KMS-11 (cell line): ENCODE data around the gene TREX2.

Source experiments
- H2AFZ ChIP-seq: fragments of 200-600 bp; sonication (generic); 2 replicates; pipeline ENCODE4 v1.6.1; 2016; ENCODE audit warnings: antibody characterized with exemption, mixed run types, low read depth
- H3K27ac ChIP-seq: fragments of 200-600 bp; sonication (generic); 2 replicates; pipeline ENCODE4 v1.6.1; 2016; ENCODE audit warnings: mild to moderate bottlenecking, mixed run types
- H3K27me3 ChIP-seq: fragments of 200-600 bp; sonication (generic); 2 replicates; pipeline ENCODE4 v1.6.1; 2017; ENCODE audit warnings: mild to moderate bottlenecking, low read depth, mixed run types, moderate library complexity; ENCODE audit not compliant: insufficient read depth
- H3K36me3 ChIP-seq: fragments of 200-600 bp; sonication (generic); 2 replicates; pipeline ENCODE4 v1.6.1; 2017; ENCODE audit warnings: mild to moderate bottlenecking, mixed run types; ENCODE audit not compliant: insufficient read depth
- H3K4me1 ChIP-seq: fragments of 200-600 bp; sonication (generic); 2 replicates; pipeline ENCODE4 v1.6.1; 2016; ENCODE audit warnings: mild to moderate bottlenecking, low read depth, mixed run types; ENCODE audit not compliant: poor library complexity, severe bottlenecking
- H3K4me2 ChIP-seq: fragments of 200-600 bp; sonication (generic); 2 replicates; pipeline ENCODE4 v1.7.0; 2016; ENCODE audit warnings: mild to moderate bottlenecking, mixed run types
- H3K4me3 ChIP-seq: fragments of 200-600 bp; sonication (generic); IDR thresholded peaks from 2 replicates; pipeline ENCODE4 v1.6.1; 2017; ENCODE audit warnings: low read depth, low read length, mixed read lengths; ENCODE audit not compliant: insufficient read depth
- H3K79me2 ChIP-seq: fragments of 200-600 bp; sonication (generic); 2 replicates; pipeline ENCODE4 v1.6.1; 2016; ENCODE audit warnings: low read depth, mixed run types; ENCODE audit not compliant: insufficient read depth
- H3K9ac ChIP-seq: fragments of 200-600 bp; sonication (generic); 2 replicates; pipeline ENCODE4 v1.6.1; 2016; ENCODE audit warnings: mild to moderate bottlenecking, mixed run types
- H4K20me1 ChIP-seq: fragments of 200-600 bp; sonication (generic); 2 replicates; pipeline ENCODE4 v1.6.1; 2016; ENCODE audit warnings: mild to moderate bottlenecking, mixed run types; ENCODE audit not compliant: insufficient read depth
- TF ChIP-seq, protein P1 (sequence below): fragments of 200-600 bp; sonication (generic); conservative IDR thresholded peaks from 2 replicates; pipeline ENCODE4 v1.6.1; 2017; ENCODE audit warnings: low read depth, mild to moderate bottlenecking, antibody characterized with exemption, low read length, moderate library complexity, mixed read lengths

The TREX2 gene

DNA sequence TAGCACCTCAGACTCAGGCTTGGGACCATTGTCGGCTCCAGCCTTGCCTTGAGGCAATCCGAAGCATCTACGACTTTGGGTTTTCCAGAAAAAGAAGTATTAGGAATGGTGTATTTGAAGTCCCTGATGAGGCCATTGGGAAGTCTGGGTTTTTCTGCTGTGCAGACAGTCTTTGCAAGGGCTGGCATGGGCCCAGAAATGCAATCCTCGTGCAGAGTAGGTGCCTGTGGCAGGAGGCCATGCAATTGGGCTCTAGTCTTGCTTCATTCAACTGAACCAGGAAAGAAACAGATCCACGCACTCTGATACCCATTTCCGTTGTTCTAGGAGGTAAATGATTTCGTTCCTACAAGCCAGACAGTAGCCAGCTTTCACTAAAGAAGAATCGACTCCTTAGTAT lies 22.2 kb downstream of the TREX2 start:
- Histone ChIP-seq H3K36me3 (no peaks in the 10 kb centered on the region), H3K27me3 (no peaks in the 10 kb centered on the region), H3K4me2 (no peak overlapping the region), H2AFZ (no peak overlapping the region), H3K79me2 (no peaks in the 10 kb centered on the region), H4K20me1 (no peaks in the 10 kb centered on the region), H3K4me1 (no peaks in the 10 kb centered on the region), H3K4me3 (no peak overlapping the region), H3K9ac (no peak overlapping the region), H3K27ac (no peak overlapping the region)
- TF ChIP-seq, protein P1, sequence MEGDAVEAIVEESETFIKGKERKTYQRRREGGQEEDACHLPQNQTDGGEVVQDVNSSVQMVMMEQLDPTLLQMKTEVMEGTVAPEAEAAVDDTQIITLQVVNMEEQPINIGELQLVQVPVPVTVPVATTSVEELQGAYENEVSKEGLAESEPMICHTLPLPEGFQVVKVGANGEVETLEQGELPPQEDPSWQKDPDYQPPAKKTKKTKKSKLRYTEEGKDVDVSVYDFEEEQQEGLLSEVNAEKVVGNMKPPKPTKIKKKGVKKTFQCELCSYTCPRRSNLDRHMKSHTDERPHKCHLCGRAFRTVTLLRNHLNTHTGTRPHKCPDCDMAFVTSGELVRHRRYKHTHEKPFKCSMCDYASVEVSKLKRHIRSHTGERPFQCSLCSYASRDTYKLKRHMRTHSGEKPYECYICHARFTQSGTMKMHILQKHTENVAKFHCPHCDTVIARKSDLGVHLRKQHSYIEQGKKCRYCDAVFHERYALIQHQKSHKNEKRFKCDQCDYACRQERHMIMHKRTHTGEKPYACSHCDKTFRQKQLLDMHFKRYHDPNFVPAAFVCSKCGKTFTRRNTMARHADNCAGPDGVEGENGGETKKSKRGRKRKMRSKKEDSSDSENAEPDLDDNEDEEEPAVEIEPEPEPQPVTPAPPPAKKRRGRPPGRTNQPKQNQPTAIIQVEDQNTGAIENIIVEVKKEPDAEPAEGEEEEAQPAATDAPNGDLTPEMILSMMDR = no peak

DNA sequence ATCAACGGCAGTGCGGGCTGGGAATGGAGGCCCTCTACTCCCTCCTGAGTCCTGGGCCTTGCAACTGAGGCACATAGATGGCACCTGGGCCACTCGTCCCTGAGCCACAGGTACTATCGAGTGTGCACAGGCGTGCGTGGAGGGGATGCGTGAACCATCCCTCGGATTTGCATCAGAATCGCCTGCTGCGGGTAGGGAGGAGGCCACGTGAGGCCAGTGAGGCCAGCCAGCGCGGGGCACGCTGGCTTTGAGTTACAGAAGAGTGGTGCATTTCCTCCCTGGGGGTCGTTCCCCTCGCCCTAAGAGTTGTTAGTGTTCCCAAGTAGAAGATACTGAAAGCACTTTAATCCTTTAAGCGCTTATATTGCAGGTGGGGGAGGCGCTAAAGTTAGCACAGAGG lies 24.0 kb downstream of the TREX2 start:
- H3K27ac ChIP-seq = no peak overlapping the region
- no peak overlapping the region for H3K4me2 ChIP-seq
- H3K79me2 ChIP-seq = no peaks in the 10 kb centered on the region
- no peaks in the 10 kb centered on the region for H3K4me1 ChIP-seq
- no peaks in the 10 kb centered on the region for H4K20me1 ChIP-seq
- no peaks in the 10 kb centered on the region for H3K36me3 ChIP-seq
- no peaks in the 10 kb centered on the region for H3K27me3 ChIP-seq
- no peak overlapping the region for H3K9ac ChIP-seq
- H2AFZ ChIP-seq = no peak overlapping the region
- no peak overlapping the region for H3K4me3 ChIP-seq
- TF ChIP-seq, protein P1 = no peak

DNA sequence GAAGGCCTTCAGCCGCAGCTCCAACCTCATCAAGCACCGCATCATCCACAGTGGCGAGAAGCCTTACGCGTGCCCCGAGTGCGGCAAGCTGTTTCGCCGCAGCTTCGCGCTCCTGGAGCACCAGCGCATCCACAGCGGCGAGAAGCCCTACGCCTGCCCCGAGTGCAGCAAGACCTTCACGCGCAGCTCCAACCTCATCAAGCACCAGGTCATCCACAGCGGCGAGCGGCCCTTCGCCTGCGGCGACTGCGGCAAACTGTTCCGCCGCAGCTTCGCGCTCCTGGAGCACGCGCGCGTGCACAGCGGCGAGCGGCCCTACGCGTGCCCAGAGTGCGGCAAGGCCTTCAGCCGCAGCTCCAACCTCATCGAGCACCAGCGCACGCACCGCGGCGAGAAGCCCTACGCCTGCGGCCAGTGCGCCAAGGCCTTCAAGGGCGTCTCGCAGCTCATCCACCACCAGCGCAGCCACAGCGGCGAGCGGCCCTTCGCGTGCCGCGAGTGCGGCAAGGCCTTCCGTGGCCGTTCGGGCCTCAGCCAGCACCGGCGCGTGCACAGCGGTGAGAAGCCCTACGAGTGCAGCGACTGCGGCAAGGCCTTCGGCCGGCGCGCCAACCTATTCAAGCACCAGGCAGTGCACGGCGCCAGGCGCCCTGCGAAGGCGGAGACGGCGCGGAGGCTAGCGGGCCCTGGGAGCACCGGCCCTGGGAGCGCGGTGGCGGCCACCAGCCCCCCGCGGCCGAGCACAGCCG lies 24.8 kb downstream of the TREX2 start:
- H4K20me1 ChIP-seq = no peaks in the 10 kb centered on the region
- H3K79me2 ChIP-seq = no peaks in the 10 kb centered on the region
- no peak overlapping the region for H3K4me2 ChIP-seq
- H3K27me3 ChIP-seq = no peaks in the 10 kb centered on the region
- TF ChIP-seq, protein P1 = no peak
- no peak overlapping the region for H3K9ac ChIP-seq
- H3K27ac ChIP-seq = no peak overlapping the region
- H2AFZ ChIP-seq = no peak overlapping the region
- H3K4me3 ChIP-seq = no peak overlapping the region
- H3K36me3 ChIP-seq = no peaks in the 10 kb centered on the region
- H3K4me1 ChIP-seq = no peaks in the 10 kb centered on the region

DNA sequence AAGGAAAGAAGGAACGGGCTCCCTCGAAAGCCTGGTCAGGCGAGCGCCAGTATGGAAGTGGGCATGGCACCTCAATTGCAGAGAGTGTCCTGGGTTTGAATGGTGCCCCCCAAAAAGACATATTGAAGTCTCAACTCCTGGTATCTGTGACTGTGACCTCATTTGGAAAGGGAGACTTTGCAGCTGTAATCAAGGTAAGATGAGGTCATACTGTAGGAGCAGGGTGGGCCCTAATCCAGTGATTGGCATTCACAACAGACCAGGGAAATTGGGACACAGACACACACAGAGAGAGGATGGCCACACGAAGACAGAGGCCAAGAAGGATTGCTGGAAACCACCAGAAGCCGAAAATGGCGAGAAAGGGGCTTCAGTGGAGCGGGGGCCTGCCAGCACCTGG lies 28.2 kb downstream of the TREX2 start:
- H3K79me2 ChIP-seq = no peaks in the 10 kb centered on the region
- H3K9ac ChIP-seq = no peak overlapping the region
- no peaks in the 10 kb centered on the region for H3K27me3 ChIP-seq
- H4K20me1 ChIP-seq = no peaks in the 10 kb centered on the region
- H3K4me1 ChIP-seq = no peaks in the 10 kb centered on the region
- H3K4me2 ChIP-seq = no peak overlapping the region
- TF ChIP-seq, protein P1 = no peak
- H3K27ac ChIP-seq = no peak overlapping the region
- H2AFZ ChIP-seq = no peak overlapping the region
- H3K36me3 ChIP-seq = no peaks in the 10 kb centered on the region
- no peak overlapping the region for H3K4me3 ChIP-seq
